Ishikawa (cell line): ENCODE measurements around the gene ULK4.

Experiments
- CEBPB ChIP-seq: IDR thresholded peaks from 2 replicates; pipeline ENCODE4 v1.6.1; 2012
- CREB1 ChIP-seq: IDR thresholded peaks from 2 replicates; pipeline ENCODE4 v1.6.1; 2012; ENCODE audit warnings: low read depth
- EGR1 ChIP-seq: IDR thresholded peaks from 2 replicates; pipeline ENCODE4 v1.6.1; 2012
- FOXM1 ChIP-seq: IDR thresholded peaks from 2 replicates; pipeline ENCODE4 v1.6.1; 2012; ENCODE audit warnings: low read depth, borderline replicate concordance
- MAX ChIP-seq: IDR thresholded peaks from 2 replicates; pipeline ENCODE4 v1.6.1; 2012
- RAD21 ChIP-seq: IDR thresholded peaks from 2 replicates; pipeline ENCODE4 v1.6.1; 2012; ENCODE audit warnings: low read depth
- REST ChIP-seq: IDR thresholded peaks from 2 replicates; pipeline ENCODE4 v1.6.1; 2012; ENCODE audit warnings: low read depth, mild to moderate bottlenecking
- TAF1 ChIP-seq: IDR thresholded peaks from 2 replicates; pipeline ENCODE4 v1.6.1; 2012; ENCODE audit warnings: low read depth, mild to moderate bottlenecking
- TCF12 ChIP-seq: IDR thresholded peaks from 2 replicates; pipeline ENCODE4 v1.6.1; 2012; ENCODE audit warnings: low read depth
- TEAD4 ChIP-seq: IDR thresholded peaks from 2 replicates; pipeline ENCODE4 v1.6.1; 2012
- ZBTB7A ChIP-seq: IDR thresholded peaks from 2 replicates; pipeline ENCODE4 v1.6.1; 2012; ENCODE audit warnings: low read depth

- TF ChIP-seq TAF1 (no peak), MAX (no peak), CEBPB (no peak), TEAD4 (no peak), REST (no peak), TCF12 (no peak), FOXM1 (no peak), ZBTB7A (no peak), EGR1 (no peak), CREB1 (no peak), RAD21 (no peak)
Measured at GRCh38 chr3:41900265-41900664, 61.6 kb downstream of the ULK4 start.
